HepG2 (cell line): Measurements from ENCODE around the gene UQCC5. TPM values are rescaled to one million over a fixed set of nuclear protein-coding genes. Genes with fewer than 3 reads are reported as not detected.

Experiments
- AHR ChIP-seq: IDR thresholded peaks from 2 replicates; pipeline ENCODE4 v1.6.1; 2018; ENCODE audit warnings: missing genetic modification reagents, missing compliant biosample characterization
- ARNT ChIP-seq: fragments of 450-650 bp; IDR thresholded peaks from 2 replicates; pipeline ENCODE4 v1.6.1; 2017
- CBX1 ChIP-seq: IDR thresholded peaks from one replicate; pipeline ENCODE4 v1.6.1; 2016; ENCODE audit warnings: antibody characterized with exemption, low read depth
- CREM ChIP-seq, 2 experiments: sonication (generic) in 1 of 2; formaldehyde crosslinking in 1 of 2; IDR thresholded peaks; 2 replicates each; pipeline versions ENCODE4 v1.4.0 to v1.6.1; 2016 to 2020; ENCODE audit warnings: antibody characterized with exemption in 1 of 2, mild to moderate bottlenecking in 1 of 2, missing genetic modification reagents in 1 of 2
- GATAD1 ChIP-seq: IDR thresholded peaks from 2 replicates; pipeline ENCODE4 v1.6.1; 2016; ENCODE audit warnings: missing genetic modification reagents, missing compliant biosample characterization
- HMGA1 ChIP-seq: sonication (generic); formaldehyde crosslinking; conservative IDR thresholded peaks from 2 replicates; pipeline ENCODE4 v1.4.0; 2020; ENCODE audit warnings: missing genetic modification reagents
- HNRNPL ChIP-seq: fragments of 200-400 bp; formaldehyde crosslinking; IDR thresholded peaks from 2 replicates; pipeline ENCODE4 v1.6.1; 2017; ENCODE audit warnings: mild to moderate bottlenecking, low read depth, low read length
- HOXA9 ChIP-seq: sonication (generic); formaldehyde crosslinking; IDR thresholded peaks from 2 replicates; pipeline ENCODE4 v1.8.1; 2022; ENCODE audit warnings: missing genetic modification reagents, mild to moderate bottlenecking, moderate library complexity, borderline replicate concordance
- MXI1 ChIP-seq: IDR thresholded peaks from 3 replicates; pipeline ENCODE4 v1.6.1; 2012; ENCODE audit warnings: low read depth, low read length, inconsistent platforms, borderline replicate concordance
- NPAS2 ChIP-seq: sonication (generic); formaldehyde crosslinking; IDR thresholded peaks from 2 replicates; pipeline ENCODE4 v1.8.0; 2022; ENCODE audit warnings: mild to moderate bottlenecking, missing genetic modification reagents, borderline replicate concordance
- PHF5A ChIP-seq: IDR thresholded peaks from one replicate; pipeline ENCODE4 v1.6.1; 2018; ENCODE audit warnings: low read depth, missing genetic modification reagents; ENCODE audit not compliant: unreplicated experiment
- POLR2AphosphoS5 ChIP-seq: IDR thresholded peaks from 2 replicates; pipeline ENCODE4 v1.6.1; 2012; ENCODE audit warnings: low read depth, low read length
- RARA ChIP-seq: IDR thresholded peaks from 2 replicates; pipeline ENCODE4 v1.6.1; 2016; ENCODE audit warnings: missing genetic modification reagents, missing compliant biosample characterization
- SAP130 ChIP-seq: IDR thresholded peaks from 2 replicates; pipeline ENCODE4 v1.6.1; 2016; ENCODE audit warnings: low read depth
- SPEN ChIP-seq: sonication (generic); formaldehyde crosslinking; IDR thresholded peaks from 2 replicates; pipeline ENCODE4 v1.5.1; 2020; ENCODE audit warnings: low read depth, mild to moderate bottlenecking, missing genetic modification reagents
- STAT5B ChIP-seq: sonication (generic); formaldehyde crosslinking; IDR thresholded peaks from 2 replicates; pipeline ENCODE4 v1.4.0; 2020; ENCODE audit warnings: missing genetic modification reagents
- TAF15 ChIP-seq: fragments of 200-400 bp; formaldehyde crosslinking; IDR thresholded peaks from one replicate; pipeline ENCODE4 v1.6.1; 2018; ENCODE audit warnings: mild to moderate bottlenecking, low read depth, low read length; ENCODE audit not compliant: poor library complexity, severe bottlenecking
- THAP11 ChIP-seq: IDR thresholded peaks from 2 replicates; pipeline ENCODE4 v1.6.1; 2016; ENCODE audit warnings: missing biosample characterization, missing genetic modification reagents
- ZBTB20 ChIP-seq: sonication (generic); formaldehyde crosslinking; IDR thresholded peaks from 2 replicates; pipeline ENCODE4 v1.8.1; 2023; ENCODE audit warnings: missing genetic modification reagents, low read depth, mild to moderate bottlenecking, borderline replicate concordance
- ZBTB42 ChIP-seq: sonication (generic); formaldehyde crosslinking; IDR thresholded peaks from 2 replicates; pipeline ENCODE4 v1.5.0; 2020; ENCODE audit warnings: mild to moderate bottlenecking, missing genetic modification reagents
- ZC3H13 ChIP-seq: sonication (generic); formaldehyde crosslinking; IDR thresholded peaks from 2 replicates; pipeline ENCODE4 v1.8.1; 2023; ENCODE audit warnings: mild to moderate bottlenecking, missing genetic modification reagents, moderate library complexity
- ZMYM4 ChIP-seq: sonication (generic); formaldehyde crosslinking; IDR thresholded peaks from 2 replicates; pipeline ENCODE4 v1.8.1; 2023; ENCODE audit warnings: mild to moderate bottlenecking, missing genetic modification reagents
- ZNF136 ChIP-seq: sonication (generic); formaldehyde crosslinking; IDR thresholded peaks from 2 replicates; pipeline ENCODE4 v1.8.1; 2022; ENCODE audit warnings: low read depth, mild to moderate bottlenecking, moderate library complexity, missing genetic modification reagents
- ZNF367 ChIP-seq: sonication (generic); formaldehyde crosslinking; IDR thresholded peaks from 2 replicates; pipeline ENCODE4 v1.4.0; 2020; ENCODE audit warnings: missing genetic modification reagents, borderline replicate concordance
- ZNF484 ChIP-seq: sonication (generic); formaldehyde crosslinking; IDR thresholded peaks from 2 replicates; pipeline ENCODE4 v1.5.1; 2020; ENCODE audit warnings: mild to moderate bottlenecking, low read depth, missing genetic modification reagents, borderline replicate concordance
- ZNF790 ChIP-seq: sonication (generic); formaldehyde crosslinking; IDR thresholded peaks from 2 replicates; pipeline ENCODE4 v1.8.0; 2022; ENCODE audit warnings: missing genetic modification reagents, mild to moderate bottlenecking, borderline replicate concordance
- ZSCAN21 ChIP-seq: sonication (generic); formaldehyde crosslinking; IDR thresholded peaks from 2 replicates; pipeline ENCODE4 v1.8.0; 2022; ENCODE audit warnings: mild to moderate bottlenecking, missing genetic modification reagents, moderate library complexity, borderline replicate concordance
- polyA plus RNA-seq, 8 experiments: library from polyadenylated mRNA; depleted of rRNA in 3 of 8; stranded (reverse) in 7 of 8; unstranded in 1 of 8; fragments of >200 nt; fragmentation: Illumina TruSeq in 4 of 8; extraction: Trizol in 4 of 8; gene quantifications; 2 replicates each; pipeline versions ENCODE4 v1.2.1 to v1.2.3, GENCODE V29; 2011 to 2016; ENCODE audit warnings: low read depth in 4 of 8, missing spikeins in 1 of 8, mixed read lengths in 1 of 8; ENCODE audit not compliant: insufficient read depth in 1 of 8
- total RNA-seq, 5 experiments: library from RNA; depleted of rRNA; stranded (reverse); fragments of >200 nt; fragmentation: Illumina TruSeq; extraction: Trizol; gene quantifications; 2 replicates each; pipeline ENCODE4 v1.2.3, GENCODE V29; 2016; ENCODE audit warnings: low read depth in 1 of 5
- TF ChIP-seq, protein P1 (sequence below): sonication (generic); formaldehyde crosslinking; IDR thresholded peaks from 2 replicates; pipeline ENCODE4 v1.4.0; 2020; ENCODE audit warnings: missing genetic modification reagents

Gene UQCC5
- total and polyA plus RNA-seq, 2 of the 13 experiments (the other 11 are each of a cell fraction or from before 2014, with no cell fraction given) = 15.4 to 29.5 TPM

DNA sequence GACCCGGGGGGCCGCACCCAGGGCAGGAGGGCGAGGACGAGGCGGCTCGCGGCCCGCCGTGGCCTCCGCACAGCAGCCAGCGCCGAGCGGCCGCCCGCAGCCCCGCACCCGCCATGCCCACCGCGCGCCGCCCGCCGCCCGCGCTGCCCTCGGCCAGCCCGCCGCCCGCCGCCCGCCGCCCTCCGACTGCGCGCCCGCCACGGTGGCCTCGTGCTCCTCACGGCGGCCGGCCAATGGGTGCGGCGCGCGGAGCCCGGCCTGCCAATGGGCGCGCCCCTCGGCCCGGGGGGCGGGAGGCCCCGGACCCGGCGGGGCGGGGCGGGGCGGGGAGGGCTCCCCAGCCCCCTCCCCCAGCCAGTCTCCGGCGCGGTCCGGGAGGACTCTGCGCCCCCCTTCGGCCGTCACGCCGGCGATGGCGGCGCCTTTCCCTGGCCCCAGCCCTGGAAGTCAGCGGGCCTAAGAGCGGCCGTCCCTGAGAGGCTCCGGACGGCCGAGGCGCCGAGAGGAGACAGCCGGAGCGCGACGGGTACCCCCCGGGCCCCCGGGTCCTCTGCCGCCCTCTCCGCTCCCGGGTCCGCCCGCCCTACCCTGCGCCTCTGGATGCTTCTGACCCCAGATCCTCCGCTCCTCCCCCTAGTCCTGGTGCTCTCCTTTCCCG, 2.7 kb upstream of the UQCC5 start, which contains the start of gene NT5DC2 (continued):
- TF ChIP-seq NPAS2 (no peak), STAT5B (CRISPR knock-in tag) (no peak), SPEN (peak; percentile 55; the same call in 1 of the 2 replicates), ZBTB20 (no peak), ZMYM4 (no peak; the same call in 1 of the 2 replicates), ZNF136 (CRISPR knock-in tag) (no peak), ARNT (no peak), CBX1 (no peak), GATAD1 (CRISPR knock-in tag) (no peak), ZNF790 (CRISPR knock-in tag) (peak; percentile 97; the same call in 1 of the 2 replicates), PHF5A (CRISPR knock-in tag) (no peak), RARA (CRISPR knock-in tag) (no peak), ZNF484 (CRISPR knock-in tag) (no peak), MXI1 (peak; percentile 23; the same call in 1 of the 3 replicates), HNRNPL (no peak), ZC3H13 (CRISPR knock-in tag) (no peak), CREM (IDR thresholded peaks at IDR 0.05) (no peak), CREM (CRISPR knock-in tag; IDR thresholded peaks at IDR 0.05) (no peak), ZSCAN21 (CRISPR knock-in tag) (no peak; the same call in 1 of the 2 replicates), ZNF367 (CRISPR knock-in tag) (no peak; the same call in 1 of the 2 replicates), THAP11 (CRISPR knock-in tag) (peak; percentile 23; the same call in 1 of the 2 replicates), TAF15 (no peak), ZBTB42 (CRISPR knock-in tag) (no peak), SAP130 (CRISPR knock-in tag) (peak; percentile 48), AHR (no peak), POLR2AphosphoS5 (peak; percentile 60), HOXA9 (CRISPR knock-in tag) (no peak), HMGA1 (no peak)
- TF ChIP-seq, protein P1, sequence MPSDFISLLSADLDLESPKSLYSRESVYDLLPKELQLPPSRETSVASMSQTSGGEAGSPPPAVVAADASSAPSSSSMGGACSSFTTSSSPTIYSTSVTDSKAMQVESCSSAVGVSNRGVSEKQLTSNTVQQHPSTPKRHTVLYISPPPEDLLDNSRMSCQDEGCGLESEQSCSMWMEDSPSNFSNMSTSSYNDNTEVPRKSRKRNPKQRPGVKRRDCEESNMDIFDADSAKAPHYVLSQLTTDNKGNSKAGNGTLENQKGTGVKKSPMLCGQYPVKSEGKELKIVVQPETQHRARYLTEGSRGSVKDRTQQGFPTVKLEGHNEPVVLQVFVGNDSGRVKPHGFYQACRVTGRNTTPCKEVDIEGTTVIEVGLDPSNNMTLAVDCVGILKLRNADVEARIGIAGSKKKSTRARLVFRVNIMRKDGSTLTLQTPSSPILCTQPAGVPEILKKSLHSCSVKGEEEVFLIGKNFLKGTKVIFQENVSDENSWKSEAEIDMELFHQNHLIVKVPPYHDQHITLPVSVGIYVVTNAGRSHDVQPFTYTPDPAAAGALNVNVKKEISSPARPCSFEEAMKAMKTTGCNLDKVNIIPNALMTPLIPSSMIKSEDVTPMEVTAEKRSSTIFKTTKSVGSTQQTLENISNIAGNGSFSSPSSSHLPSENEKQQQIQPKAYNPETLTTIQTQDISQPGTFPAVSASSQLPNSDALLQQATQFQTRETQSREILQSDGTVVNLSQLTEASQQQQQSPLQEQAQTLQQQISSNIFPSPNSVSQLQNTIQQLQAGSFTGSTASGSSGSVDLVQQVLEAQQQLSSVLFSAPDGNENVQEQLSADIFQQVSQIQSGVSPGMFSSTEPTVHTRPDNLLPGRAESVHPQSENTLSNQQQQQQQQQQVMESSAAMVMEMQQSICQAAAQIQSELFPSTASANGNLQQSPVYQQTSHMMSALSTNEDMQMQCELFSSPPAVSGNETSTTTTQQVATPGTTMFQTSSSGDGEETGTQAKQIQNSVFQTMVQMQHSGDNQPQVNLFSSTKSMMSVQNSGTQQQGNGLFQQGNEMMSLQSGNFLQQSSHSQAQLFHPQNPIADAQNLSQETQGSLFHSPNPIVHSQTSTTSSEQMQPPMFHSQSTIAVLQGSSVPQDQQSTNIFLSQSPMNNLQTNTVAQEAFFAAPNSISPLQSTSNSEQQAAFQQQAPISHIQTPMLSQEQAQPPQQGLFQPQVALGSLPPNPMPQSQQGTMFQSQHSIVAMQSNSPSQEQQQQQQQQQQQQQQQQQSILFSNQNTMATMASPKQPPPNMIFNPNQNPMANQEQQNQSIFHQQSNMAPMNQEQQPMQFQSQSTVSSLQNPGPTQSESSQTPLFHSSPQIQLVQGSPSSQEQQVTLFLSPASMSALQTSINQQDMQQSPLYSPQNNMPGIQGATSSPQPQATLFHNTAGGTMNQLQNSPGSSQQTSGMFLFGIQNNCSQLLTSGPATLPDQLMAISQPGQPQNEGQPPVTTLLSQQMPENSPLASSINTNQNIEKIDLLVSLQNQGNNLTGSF (CRISPR knock-in tag) = no peak
